AG04449 (cell line): ENCODE data around the gene CPA3.

Experiments used
- CTCF ChIA-PET: fragments of 350-600 bp; formaldehyde crosslinking; extraction: SDS; loops from one replicate; lab custom pipeline; 2021; ENCODE audit warnings: antibody characterized with exemption; lab: Yijun Ruan, JAX
- POLR2A ChIA-PET: fragments of 400-600, 350-600 bp; formaldehyde crosslinking; extraction: SDS; loops from one replicate; lab custom pipeline; 2020; ENCODE audit warnings: antibody characterized with exemption, inconsistent platforms; lab: Yijun Ruan, JAX
- DNase-seq: peaks from one replicate; pipeline ENCODE4 v3.0.0-alpha.2; 2010; ENCODE audit warnings: low read depth, low spot score
- H3K4me3 ChIP-seq: 2 replicates; pipeline ENCODE4 v1.5.1; 2011; ENCODE audit warnings: low read depth, mild to moderate bottlenecking, control low read depth, low read length
- TF ChIP-seq, protein P1 (sequence below): IDR thresholded peaks from one replicate; pipeline ENCODE4 v1.5.1; 2011; ENCODE audit warnings: mild to moderate bottlenecking, moderate library complexity, low read length, control low read depth, inconsistent platforms; ENCODE audit not compliant: insufficient read depth; ENCODE audit errors: missing control alignments

The CPA3 gene

DNA sequence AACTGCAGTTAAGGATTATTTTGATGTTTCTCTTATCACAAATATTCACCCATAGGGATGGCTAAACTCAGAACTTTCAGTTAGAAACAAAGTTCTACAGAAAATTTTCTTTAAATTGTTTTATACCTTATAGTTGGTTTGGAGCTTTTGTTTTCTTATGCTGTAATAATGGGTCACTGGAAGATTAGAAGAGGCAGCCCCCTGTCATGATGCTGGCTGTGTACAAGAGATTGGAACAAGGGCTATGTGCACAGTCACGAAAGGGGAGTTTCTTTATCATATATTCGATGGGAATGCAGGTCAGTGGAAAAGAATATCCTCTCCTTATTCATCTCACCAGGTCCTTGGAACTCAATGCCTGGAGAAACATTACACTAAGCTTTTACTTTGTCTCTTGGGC, 12.0 kb upstream of the CPA3 start:
- CTCF ChIA-PET: interaction anchor here (6.0 to 20.0 kb wide), 2 partner anchors 9 to 93 kb away, joined by 38 to 614 read pairs; no protein-coding TSS in a partner anchor
- DNase-seq: no peak
- POLR2A ChIA-PET: no interaction called here
- TF ChIP-seq, protein P1, sequence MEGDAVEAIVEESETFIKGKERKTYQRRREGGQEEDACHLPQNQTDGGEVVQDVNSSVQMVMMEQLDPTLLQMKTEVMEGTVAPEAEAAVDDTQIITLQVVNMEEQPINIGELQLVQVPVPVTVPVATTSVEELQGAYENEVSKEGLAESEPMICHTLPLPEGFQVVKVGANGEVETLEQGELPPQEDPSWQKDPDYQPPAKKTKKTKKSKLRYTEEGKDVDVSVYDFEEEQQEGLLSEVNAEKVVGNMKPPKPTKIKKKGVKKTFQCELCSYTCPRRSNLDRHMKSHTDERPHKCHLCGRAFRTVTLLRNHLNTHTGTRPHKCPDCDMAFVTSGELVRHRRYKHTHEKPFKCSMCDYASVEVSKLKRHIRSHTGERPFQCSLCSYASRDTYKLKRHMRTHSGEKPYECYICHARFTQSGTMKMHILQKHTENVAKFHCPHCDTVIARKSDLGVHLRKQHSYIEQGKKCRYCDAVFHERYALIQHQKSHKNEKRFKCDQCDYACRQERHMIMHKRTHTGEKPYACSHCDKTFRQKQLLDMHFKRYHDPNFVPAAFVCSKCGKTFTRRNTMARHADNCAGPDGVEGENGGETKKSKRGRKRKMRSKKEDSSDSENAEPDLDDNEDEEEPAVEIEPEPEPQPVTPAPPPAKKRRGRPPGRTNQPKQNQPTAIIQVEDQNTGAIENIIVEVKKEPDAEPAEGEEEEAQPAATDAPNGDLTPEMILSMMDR: no peak
- no peak overlapping the region for H3K4me3 ChIP-seq

DNA sequence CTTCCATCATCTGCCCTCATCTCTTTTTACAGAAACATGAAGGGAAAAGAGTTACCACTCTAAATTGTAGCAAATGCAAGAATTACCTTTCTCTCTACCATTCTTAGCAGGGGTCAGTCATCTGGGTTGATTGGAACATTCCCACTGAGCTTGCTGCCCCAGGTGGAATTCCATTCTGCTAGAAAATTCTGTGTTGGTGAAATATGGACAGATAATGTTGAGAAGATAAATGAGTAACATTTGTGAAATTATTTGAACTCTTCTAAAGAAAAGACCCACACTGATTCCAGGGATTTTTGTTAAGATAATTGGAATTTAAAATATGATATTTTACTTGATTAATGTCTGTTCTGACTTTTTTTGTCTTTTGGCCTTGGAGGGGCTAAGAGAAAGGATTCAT, 11.0 kb upstream of the CPA3 start:
- ChIA-PET CTCF (interaction anchor here (1.6 to 20.0 kb wide), 3 partner anchors 8 to 474 kb away, joined by 4 to 614 read pairs (median 38); no protein-coding TSS in a partner anchor), POLR2A (no interaction called here)
- H3K4me3 ChIP-seq: no peak overlapping the region
- TF ChIP-seq, protein P1: no peak
- DNase-seq: no peak

DNA sequence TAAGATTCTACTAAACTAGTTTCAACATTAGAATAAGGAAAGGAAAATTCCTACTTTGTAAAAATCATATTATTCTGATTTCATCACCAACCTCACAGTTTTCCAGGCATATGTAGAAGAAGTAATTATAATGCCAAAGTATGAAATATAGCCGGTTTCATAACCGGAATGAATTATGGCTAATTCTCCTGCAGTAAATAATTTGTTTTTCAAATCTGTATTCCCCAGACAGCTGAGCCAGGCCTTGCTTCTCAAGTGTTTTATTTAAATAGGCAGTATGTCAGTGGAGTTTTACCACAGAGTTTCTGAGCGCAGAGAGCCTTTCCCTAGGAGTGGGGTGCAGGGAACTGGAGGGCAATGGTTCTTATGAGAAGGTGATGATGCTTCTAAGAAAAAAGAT, 8.7 kb upstream of the CPA3 start:
- no peak for DNase-seq
- ChIA-PET CTCF (interaction anchor here (1.3 to 20.0 kb wide), 2 partner anchors 89 to 477 kb away, joined by 5 to 614 read pairs; no protein-coding TSS in a partner anchor), POLR2A (no interaction called here)
- no peak overlapping the region for H3K4me3 ChIP-seq
- TF ChIP-seq, protein P1: no peak

DNA sequence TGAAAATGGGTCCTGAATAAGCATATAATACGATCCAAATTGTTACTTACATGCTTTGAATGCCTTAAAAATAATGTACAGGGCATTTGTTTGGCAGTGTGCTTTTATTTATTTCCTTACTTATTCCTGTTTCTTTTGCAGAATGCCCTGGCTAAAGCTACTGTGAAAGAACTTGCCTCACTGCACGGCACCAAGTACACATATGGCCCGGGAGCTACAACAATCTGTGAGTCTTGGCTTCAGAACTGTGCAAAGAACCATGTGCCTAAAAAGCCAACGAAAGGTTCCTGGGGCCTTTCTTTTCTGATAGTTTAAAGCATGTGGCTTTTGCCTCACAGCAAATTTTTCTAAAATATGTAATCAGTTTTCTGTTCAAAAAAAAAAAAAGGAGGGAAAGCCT, 7.8 kb upstream of the CPA3 start:
- H3K4me3 ChIP-seq: no peak overlapping the region
- DNase-seq: no peak
- POLR2A ChIA-PET: interaction anchor here (0.6 kb wide), 1 partner anchor 178 kb away, joined by 6 read pairs; no protein-coding TSS in a partner anchor
- TF ChIP-seq, protein P1: no peak
- CTCF ChIA-PET: interaction anchor here (1.3 to 20.0 kb wide), 2 partner anchors 88 to 478 kb away, joined by 5 to 614 read pairs; no protein-coding TSS in a partner anchor

DNA sequence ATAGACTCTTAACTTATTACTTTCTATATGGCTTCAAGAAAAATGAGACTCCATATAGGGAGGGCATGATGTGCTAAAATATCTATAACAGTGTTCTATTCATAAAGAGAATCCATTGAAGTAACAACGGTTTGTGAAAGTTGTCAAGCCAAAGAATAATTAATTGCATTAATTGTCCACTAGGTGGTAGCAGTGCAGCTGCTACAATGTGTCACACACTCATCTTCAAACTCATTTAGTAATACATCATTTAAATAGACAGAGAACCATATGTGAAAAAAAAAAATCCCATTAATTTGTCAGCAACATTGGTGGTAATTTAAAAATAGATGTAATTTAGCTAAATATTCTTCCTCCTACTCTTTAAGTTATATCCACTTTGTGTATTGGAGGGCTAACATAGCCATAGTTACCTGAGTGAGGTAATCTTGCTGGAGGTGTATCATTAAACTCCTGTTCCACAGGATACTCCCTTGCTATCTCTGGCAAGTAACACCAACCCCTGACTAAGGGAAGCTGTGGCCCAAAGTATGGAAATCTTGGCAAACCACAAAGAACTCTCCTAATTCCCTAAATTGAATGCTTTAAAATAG, 3.7 kb upstream of the CPA3 start:
- no peak overlapping the region for H3K4me3 ChIP-seq
- POLR2A ChIA-PET: no interaction called here
- CTCF ChIA-PET: interaction anchor here (0.7 to 20.0 kb wide), 30 partner anchors 10 to 552 kb away, joined by 3 to 614 read pairs (median 6); no protein-coding TSS in a partner anchor
- DNase-seq: peak; percentile 9
- TF ChIP-seq, protein P1: peak; percentile 21

DNA sequence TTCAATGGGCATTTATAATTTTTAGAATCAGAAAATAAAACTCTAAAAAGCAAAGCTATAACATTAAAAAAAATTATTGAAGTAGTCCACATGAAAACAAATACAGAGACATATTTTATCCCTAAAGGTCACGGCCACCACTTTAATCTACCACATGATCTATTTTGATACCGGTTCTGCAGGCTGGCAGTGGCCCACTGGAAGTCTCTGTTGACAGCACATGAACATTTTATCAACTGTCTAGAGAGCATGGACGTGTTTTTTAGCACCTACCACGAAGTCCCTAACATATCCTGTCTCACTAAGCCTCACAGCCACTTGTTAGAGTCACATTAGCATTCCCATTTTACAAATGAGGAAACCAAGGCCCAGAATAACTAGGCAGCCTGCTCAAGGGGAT, 1.8 kb upstream of the CPA3 start:
- H3K4me3 ChIP-seq: no peak overlapping the region
- DNase-seq: no peak
- TF ChIP-seq, protein P1: no peak
- ChIA-PET CTCF (interaction anchor here (1.1 to 20.0 kb wide), 11 partner anchors 11 to 482 kb away, joined by 4 to 614 read pairs (median 10); no protein-coding TSS in a partner anchor), POLR2A (no interaction called here)
